Measurements from ENCODE around the gene RNH1. TPM values are rescaled to one million over a fixed set of nuclear protein-coding genes. Genes with fewer than 3 reads are reported as not detected.
"Not testable (repeated sequence)": the region's sequence is repeated elsewhere in the genome, so short reads cannot be mapped to it uniquely, and the experiment has no call there.

RNH1 gene
- total RNA-seq, 2 experiments from 2014 or later: 131 to 132 TPM

DNA sequence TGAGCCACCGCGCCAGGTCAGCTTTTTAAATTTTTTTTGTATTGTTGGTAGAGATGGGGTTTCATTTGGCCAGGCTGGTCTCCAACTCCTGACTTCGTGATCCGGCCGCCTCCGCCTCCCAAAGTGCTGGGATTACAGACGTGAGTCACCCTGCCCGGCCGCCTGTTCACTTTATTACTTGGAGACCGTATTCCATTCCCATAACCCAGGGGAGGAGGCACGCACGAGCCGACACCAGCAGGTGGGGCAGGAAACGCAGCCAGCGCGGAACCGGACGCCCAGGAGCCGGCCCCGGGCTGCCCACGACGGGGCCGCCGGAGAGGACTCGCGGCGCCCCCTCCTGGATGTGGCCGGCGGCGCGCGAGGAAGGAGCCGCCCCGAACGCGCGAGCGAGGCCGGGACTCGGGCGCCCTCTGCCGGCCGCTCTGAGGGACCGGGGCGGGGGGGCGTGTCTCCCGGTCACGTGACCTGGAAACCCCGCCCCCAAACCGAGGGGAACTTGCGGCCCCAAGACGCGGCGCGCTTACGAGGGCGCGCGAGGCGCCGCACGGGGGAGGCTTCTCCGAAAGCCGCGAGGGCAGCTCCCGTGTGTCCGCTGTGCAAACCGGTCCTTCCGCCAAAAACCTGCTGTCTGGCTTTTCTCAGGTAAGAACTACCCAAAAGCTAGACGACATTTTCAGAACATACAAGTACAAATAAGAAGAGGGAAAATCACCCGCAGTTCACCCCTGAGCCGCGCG is 11.6 kb upstream of the RNH1 start:
- ATAC-seq (ENCODE audit: poor library complexity) (peak; percentile 94), DNase-seq (peak; percentile 79 to 95 (median 86))
- POLR2A ChIA-PET: interaction anchor here (0.6 to 3.4 kb wide), 6 partner anchors 12 to 104 kb away, joined by 3 to 23 read pairs (median 3); partner anchors contain the start of genes RNH1 and SIGIRR
- Mint-ChIP-seq H3K9me3 (peaks cover 2% of the 10 kb centered on the region), H3K36me3 (ENCODE audit: low read depth) (peaks cover 8% of the 10 kb centered on the region), H3K27ac (no peak overlapping the region), H3K4me3 (peak overlapping the region; percentile 85), H3K4me1 (ENCODE audit: low read depth) (peaks cover 4% of the 10 kb centered on the region), H3K27me3 (no peaks in the 10 kb centered on the region)
- Histone ChIP-seq H3K9me3 (ENCODE audit: control insufficient read depth in 1 of 2, insufficient read depth in 1 of 2, low read length in 2 of 2) (peaks cover 6 to 16% of the 10 kb centered on the region in 2 experiments), H3K4me3 (ENCODE audit: low read length) (peak overlapping the region; percentile 43), H3K27me3 (ENCODE audit: control insufficient read depth in 1 of 2, insufficient read depth in 2 of 2, low read length in 2 of 2) (no peaks in the 10 kb centered on the region), H3K4me1 (ENCODE audit: insufficient read depth, low read length) (peaks cover 8% of the 10 kb centered on the region), H3K36me3 (ENCODE audit: insufficient read depth, low read length) (no peaks in the 10 kb centered on the region), H3K27ac (ENCODE audit: low read depth in 1 of 2, low read length in 2 of 2) (peak overlapping the region in 1 of 2 donors; percentile 41)
- CTCF ChIA-PET: interaction anchor here (0.6 to 1.7 kb wide), 10 partner anchors 9 to 268 kb away, joined by 3 to 10 read pairs (median 3); partner anchors contain the start of genes LRRC56, PTDSS2, RNH1 and TMEM80
- intact Hi-C loops (cut with DNase I, micrococcal nuclease): loop anchor here (1.0 to 10.0 kb wide), 3 partner anchors 11 to 214 kb away; partner anchors contain the start of genes IFITM2 (in 1 of the 2), LRRC56 (in 1 of the 2) and RNH1 (in 1 of the 2)
- TF ChIP-seq, protein P1, sequence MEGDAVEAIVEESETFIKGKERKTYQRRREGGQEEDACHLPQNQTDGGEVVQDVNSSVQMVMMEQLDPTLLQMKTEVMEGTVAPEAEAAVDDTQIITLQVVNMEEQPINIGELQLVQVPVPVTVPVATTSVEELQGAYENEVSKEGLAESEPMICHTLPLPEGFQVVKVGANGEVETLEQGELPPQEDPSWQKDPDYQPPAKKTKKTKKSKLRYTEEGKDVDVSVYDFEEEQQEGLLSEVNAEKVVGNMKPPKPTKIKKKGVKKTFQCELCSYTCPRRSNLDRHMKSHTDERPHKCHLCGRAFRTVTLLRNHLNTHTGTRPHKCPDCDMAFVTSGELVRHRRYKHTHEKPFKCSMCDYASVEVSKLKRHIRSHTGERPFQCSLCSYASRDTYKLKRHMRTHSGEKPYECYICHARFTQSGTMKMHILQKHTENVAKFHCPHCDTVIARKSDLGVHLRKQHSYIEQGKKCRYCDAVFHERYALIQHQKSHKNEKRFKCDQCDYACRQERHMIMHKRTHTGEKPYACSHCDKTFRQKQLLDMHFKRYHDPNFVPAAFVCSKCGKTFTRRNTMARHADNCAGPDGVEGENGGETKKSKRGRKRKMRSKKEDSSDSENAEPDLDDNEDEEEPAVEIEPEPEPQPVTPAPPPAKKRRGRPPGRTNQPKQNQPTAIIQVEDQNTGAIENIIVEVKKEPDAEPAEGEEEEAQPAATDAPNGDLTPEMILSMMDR (IDR thresholded peaks at IDR 0.05): peak; percentile 96

DNA sequence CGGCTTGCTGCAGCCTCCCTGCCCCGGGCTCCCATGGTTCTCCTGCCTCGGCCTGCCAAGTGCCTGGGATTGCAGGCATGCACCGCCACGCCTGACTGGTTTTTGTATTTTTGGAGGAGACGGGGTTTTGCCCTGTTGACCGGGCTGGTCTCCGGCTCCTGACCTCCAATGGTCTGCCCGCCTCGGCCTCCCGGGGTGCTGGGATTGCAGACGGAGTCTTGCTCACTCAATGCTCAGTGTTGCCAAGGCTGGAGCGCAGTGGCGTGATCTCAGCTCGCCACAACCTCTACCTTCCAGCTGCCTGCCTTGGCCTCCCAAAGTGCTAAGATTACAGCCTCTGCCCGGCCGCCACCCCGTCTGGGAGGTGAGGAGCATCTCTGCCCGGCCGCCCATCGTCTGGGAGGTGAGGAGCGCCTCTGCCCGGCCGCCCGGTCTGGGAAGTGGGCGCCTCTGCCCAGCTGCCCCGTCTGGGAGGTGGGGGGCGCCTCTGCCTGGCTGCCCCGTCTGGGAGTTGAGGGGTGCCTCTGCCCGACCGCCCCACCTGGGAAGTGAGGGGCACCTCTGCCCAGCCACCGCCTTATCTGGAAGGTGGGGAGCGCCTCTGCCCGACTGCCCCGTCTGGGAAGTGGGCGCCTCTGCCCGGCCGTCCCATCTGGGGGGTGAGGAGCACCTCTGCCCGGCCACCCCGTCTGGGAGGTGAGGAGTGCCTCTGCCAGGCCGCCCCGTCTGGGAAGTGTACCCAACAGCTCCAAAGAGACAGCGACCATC is 10.1 kb upstream of the RNH1 start:
- H3K36me3 ChIP-seq (ENCODE audit: insufficient read depth, low read length); H3K27ac ChIP-seq (ENCODE audit: low read depth in 1 of 2, low read length in 2 of 2); H3K9me3 Mint-ChIP-seq; H3K4me3 Mint-ChIP-seq; H3K27me3 Mint-ChIP-seq; H3K27me3 ChIP-seq (ENCODE audit: control insufficient read depth in 1 of 2, insufficient read depth in 2 of 2, low read length in 2 of 2); H3K4me1 ChIP-seq (ENCODE audit: insufficient read depth, low read length); H3K27ac Mint-ChIP-seq; H3K4me3 ChIP-seq (ENCODE audit: low read length); CTCF ChIA-PET; ATAC-seq (ENCODE audit: poor library complexity); H3K4me1 Mint-ChIP-seq (ENCODE audit: low read depth); DNase-seq: not testable (repeated sequence)
- intact Hi-C loops (cut with DNase I, micrococcal nuclease): loop anchor here in 1 of 2 experiments (10.0 kb wide), 1 partner anchor 212 kb away; the partner anchor contains the start of gene IFITM2
- POLR2A ChIA-PET: interaction anchor here (3.4 kb wide), 1 partner anchor 10 kb away, joined by 23 read pairs; the partner anchor contains the start of gene RNH1
- H3K36me3 Mint-ChIP-seq (ENCODE audit: low read depth): peaks cover 20% of the 10 kb centered on the region
- peaks cover 6 to 16% of the 10 kb centered on the region in 2 experiments for H3K9me3 ChIP-seq (ENCODE audit: control insufficient read depth in 1 of 2, insufficient read depth in 1 of 2, low read length in 2 of 2)

DNA sequence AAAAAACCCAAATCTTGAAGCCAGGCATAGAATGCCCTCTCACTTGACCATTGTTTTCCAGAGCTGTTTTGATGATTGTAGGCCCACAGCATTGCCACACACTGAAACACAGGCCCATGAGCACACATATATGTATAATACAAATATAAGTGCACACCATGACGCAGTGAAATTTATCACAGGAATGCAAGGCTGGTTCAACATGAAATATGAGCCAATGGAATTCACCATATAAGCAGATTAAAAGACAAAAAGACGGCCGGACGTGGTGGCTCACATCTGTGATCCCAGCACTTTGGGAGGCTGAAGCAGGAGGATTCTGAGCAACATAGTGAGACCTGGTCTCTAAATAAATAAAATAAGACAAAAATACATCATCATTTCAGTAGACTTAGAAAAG is 9.4 kb upstream of the RNH1 start:
- intact Hi-C loops (cut with DNase I, micrococcal nuclease): loop anchor here in 1 of 2 experiments (10.0 kb wide), 1 partner anchor 212 kb away; the partner anchor contains the start of gene IFITM2
- H3K4me3 ChIP-seq (ENCODE audit: low read length): no peak overlapping the region
- no peak overlapping the region for H3K27ac Mint-ChIP-seq
- peaks cover 25% of the 10 kb centered on the region for H3K36me3 Mint-ChIP-seq (ENCODE audit: low read depth)
- H3K4me1 Mint-ChIP-seq (ENCODE audit: low read depth): peaks cover 4% of the 10 kb centered on the region
- ChIA-PET POLR2A (interaction anchor here (3.4 kb wide), 1 partner anchor 9 kb away, joined by 23 read pairs; the partner anchor contains the start of gene RNH1), CTCF (no interaction called here)
- no peaks in the 10 kb centered on the region for H3K27me3 ChIP-seq (ENCODE audit: control insufficient read depth in 1 of 2, insufficient read depth in 2 of 2, low read length in 2 of 2)
- no peak for ATAC-seq (ENCODE audit: poor library complexity)
- no peaks in the 10 kb centered on the region for H3K36me3 ChIP-seq (ENCODE audit: insufficient read depth, low read length)
- H3K4me1 ChIP-seq (ENCODE audit: insufficient read depth, low read length): peaks cover 8% of the 10 kb centered on the region
- no peak overlapping the region for H3K4me3 Mint-ChIP-seq
- H3K27ac ChIP-seq (ENCODE audit: low read depth in 1 of 2, low read length in 2 of 2): no peak overlapping the region
- H3K9me3 ChIP-seq (ENCODE audit: control insufficient read depth in 1 of 2, insufficient read depth in 1 of 2, low read length in 2 of 2): peaks cover 6 to 16% of the 10 kb centered on the region in 2 experiments
- peaks cover 2% of the 10 kb centered on the region for H3K9me3 Mint-ChIP-seq
- TF ChIP-seq, protein P1 (IDR thresholded peaks at IDR 0.05): no peak
- no peak for DNase-seq
- no peaks in the 10 kb centered on the region for H3K27me3 Mint-ChIP-seq
